GM23338 (cell line): ENCODE data around the gene LHX1.

Experiments
- EZH2 ChIP-seq: fragments of 200-600 bp; sonication (generic); IDR thresholded peaks from one replicate; pipeline ENCODE4 v1.8.0; 2017; ENCODE audit warnings: antibody characterized with exemption, mild to moderate bottlenecking, low read depth; ENCODE audit not compliant: unreplicated experiment
- POLR2AphosphoS5 ChIP-seq: IDR thresholded peaks from 2 replicates; pipeline ENCODE4 v1.6.1; 2016; ENCODE audit warnings: antibody characterized with exemption, low read depth
- TF ChIP-seq, protein P1 (sequence below), 2 experiments: fragments of 200-600 bp in 1 of 2; sonication (generic) in 1 of 2; conservative IDR thresholded peaks; 2 replicates each; pipeline versions ENCODE4 v1.5.1 to v1.6.1; 2016 to 2017; ENCODE audit warnings: antibody characterized with exemption in 2 of 2, low read depth in 2 of 2, mild to moderate bottlenecking in 2 of 2, moderate library complexity in 1 of 2

DNA sequence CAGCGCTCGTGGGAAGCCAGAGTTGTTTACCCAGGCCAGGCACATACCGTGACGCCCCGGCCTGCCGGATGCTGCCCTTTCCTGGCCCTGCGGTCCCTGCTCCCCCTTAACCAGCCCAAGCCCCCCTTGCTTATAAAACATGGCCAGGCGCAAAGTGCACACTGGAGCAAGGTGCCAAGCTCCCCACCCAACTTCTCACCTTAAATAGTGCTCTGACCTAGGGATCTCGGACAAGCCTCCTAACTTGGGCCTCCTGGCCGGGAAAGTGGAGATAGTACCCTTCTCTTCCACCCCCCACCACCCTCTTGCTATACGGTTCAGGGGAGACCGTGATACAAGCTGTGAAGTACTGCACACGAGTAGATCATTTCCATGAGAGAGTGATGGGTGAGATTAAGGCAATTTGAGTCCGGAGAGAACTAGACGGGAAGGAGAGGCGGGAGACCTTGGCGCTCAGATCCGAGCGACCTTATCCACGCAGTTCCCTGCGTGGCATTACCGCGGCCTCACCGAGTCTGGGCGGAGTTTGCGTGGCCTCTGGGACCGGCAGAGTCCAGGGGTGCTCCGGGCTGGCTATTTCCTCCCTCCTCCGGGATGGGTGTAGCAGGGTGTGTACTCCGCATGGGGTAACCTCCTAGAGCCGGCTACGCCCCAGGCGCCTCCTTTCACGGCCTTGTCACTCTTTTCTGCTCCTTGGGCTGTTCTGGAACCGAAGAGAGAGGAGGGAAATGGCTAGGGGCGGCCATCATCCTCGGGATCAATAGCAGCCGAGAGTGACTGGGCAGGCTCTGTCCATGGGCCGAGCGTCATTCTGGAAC is 4.4 kb upstream of the LHX1 start:
- peak; percentile 99 for TF ChIP-seq EZH2
- TF ChIP-seq, protein P1, sequence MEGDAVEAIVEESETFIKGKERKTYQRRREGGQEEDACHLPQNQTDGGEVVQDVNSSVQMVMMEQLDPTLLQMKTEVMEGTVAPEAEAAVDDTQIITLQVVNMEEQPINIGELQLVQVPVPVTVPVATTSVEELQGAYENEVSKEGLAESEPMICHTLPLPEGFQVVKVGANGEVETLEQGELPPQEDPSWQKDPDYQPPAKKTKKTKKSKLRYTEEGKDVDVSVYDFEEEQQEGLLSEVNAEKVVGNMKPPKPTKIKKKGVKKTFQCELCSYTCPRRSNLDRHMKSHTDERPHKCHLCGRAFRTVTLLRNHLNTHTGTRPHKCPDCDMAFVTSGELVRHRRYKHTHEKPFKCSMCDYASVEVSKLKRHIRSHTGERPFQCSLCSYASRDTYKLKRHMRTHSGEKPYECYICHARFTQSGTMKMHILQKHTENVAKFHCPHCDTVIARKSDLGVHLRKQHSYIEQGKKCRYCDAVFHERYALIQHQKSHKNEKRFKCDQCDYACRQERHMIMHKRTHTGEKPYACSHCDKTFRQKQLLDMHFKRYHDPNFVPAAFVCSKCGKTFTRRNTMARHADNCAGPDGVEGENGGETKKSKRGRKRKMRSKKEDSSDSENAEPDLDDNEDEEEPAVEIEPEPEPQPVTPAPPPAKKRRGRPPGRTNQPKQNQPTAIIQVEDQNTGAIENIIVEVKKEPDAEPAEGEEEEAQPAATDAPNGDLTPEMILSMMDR (conservative IDR thresholded peaks at IDR 0.05; ENCODE audit: low read depth in 2 of 2): no peak
- no peak for TF ChIP-seq POLR2AphosphoS5
